Measurements from ENCODE around the gene PLXDC2. TPM values are rescaled to one million over a fixed set of nuclear protein-coding genes. Genes with fewer than 3 reads are reported as not detected.

The PLXDC2 gene
- total RNA-seq, 1 donor from 2014 or later: 7.5 TPM

- Histone ChIP-seq H3K36me3 (ENCODE audit: control insufficient read depth, insufficient read depth, low read length) (no peaks in the 10 kb centered on the region), H3K27me3 (ENCODE audit: control insufficient read depth, insufficient read depth, low read length) (no peaks in the 10 kb centered on the region), H3K4me3 (ENCODE audit: low read depth, low read length) (no peak overlapping the region)
- DNase-seq (ENCODE audit: low read depth): no peak
- no peak for TF ChIP-seq CTCF (IDR thresholded peaks at IDR 0.05; ENCODE audit: insufficient read depth, low read length, poor library complexity, severe bottlenecking)
Observed at GRCh38 chr10:20233423-20233822, 417.2 kb downstream of the PLXDC2 start.

DNA sequence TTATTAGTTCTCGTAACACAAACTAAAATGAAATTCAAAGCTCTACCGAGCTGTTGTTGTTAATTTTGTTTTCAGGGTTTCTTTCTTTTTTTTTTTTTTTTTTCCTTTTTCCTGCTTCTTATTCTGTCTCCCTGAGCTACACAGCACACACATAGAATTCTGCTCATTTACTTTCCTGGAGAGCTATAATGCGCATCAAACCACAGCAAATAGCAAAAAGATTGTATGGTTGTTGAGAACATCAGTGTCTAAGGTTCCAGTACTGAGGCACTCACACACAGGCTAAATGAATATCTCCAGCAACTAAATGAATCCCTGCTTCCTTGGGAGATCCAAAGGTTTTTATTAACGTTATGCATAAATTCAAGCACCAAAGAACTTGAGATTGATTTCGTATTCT, 418.3 kb downstream of the PLXDC2 start:
- H3K27me3 ChIP-seq (ENCODE audit: control insufficient read depth, insufficient read depth, low read length): no peaks in the 10 kb centered on the region
- no peaks in the 10 kb centered on the region for H3K36me3 ChIP-seq (ENCODE audit: control insufficient read depth, insufficient read depth, low read length)
- no peak for DNase-seq (ENCODE audit: low read depth)
- H3K4me3 ChIP-seq (ENCODE audit: low read depth, low read length): no peak overlapping the region
- no peak for TF ChIP-seq CTCF (IDR thresholded peaks at IDR 0.05; ENCODE audit: insufficient read depth, low read length, poor library complexity, severe bottlenecking)

- Histone ChIP-seq H3K4me3 (ENCODE audit: low read depth, low read length) (no peak overlapping the region), H3K36me3 (ENCODE audit: control insufficient read depth, insufficient read depth, low read length) (no peaks in the 10 kb centered on the region), H3K27me3 (ENCODE audit: control insufficient read depth, insufficient read depth, low read length) (no peaks in the 10 kb centered on the region)
- TF ChIP-seq CTCF (IDR thresholded peaks at IDR 0.05; ENCODE audit: insufficient read depth, low read length, poor library complexity, severe bottlenecking): no peak
- DNase-seq (ENCODE audit: low read depth): no peak
Observed at GRCh38 chr10:20237091-20237570, 420.9 kb downstream of the PLXDC2 start.

DNA sequence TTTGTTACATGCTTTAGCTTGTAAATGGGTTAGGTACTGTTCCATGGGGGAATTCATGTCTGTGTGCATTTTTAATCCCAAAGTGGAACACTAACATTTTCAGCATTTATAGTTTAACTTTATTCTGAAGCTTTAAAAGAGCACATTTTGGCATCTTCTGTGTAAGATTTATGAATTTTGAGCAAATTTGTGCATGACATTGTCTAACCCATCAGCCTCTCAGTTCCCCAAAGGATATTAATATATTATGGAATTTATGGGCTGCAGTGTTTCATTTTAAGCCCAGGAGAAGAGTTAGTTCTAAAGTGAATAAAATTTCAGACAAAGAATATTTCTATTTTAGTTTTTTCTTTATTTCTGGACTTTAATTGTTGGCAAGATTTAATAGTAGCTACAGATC, 421.4 kb downstream of the PLXDC2 start:
- TF ChIP-seq CTCF (IDR thresholded peaks at IDR 0.05; ENCODE audit: insufficient read depth, low read length, poor library complexity, severe bottlenecking): no peak
- Histone ChIP-seq H3K4me3 (ENCODE audit: low read depth, low read length) (no peak overlapping the region), H3K36me3 (ENCODE audit: control insufficient read depth, insufficient read depth, low read length) (no peaks in the 10 kb centered on the region), H3K27me3 (ENCODE audit: control insufficient read depth, insufficient read depth, low read length) (no peaks in the 10 kb centered on the region)
- DNase-seq (ENCODE audit: low read depth): no peak

GRCh38 chr10:20240643-20241042, 424.4 kb downstream of the PLXDC2 start:
- no peak for TF ChIP-seq CTCF (IDR thresholded peaks at IDR 0.05; ENCODE audit: insufficient read depth, low read length, poor library complexity, severe bottlenecking)
- no peaks in the 10 kb centered on the region for H3K36me3 ChIP-seq (ENCODE audit: control insufficient read depth, insufficient read depth, low read length)
- no peak overlapping the region for H3K4me3 ChIP-seq (ENCODE audit: low read depth, low read length)
- H3K27me3 ChIP-seq (ENCODE audit: control insufficient read depth, insufficient read depth, low read length): no peaks in the 10 kb centered on the region
- no peak for DNase-seq (ENCODE audit: low read depth)

GRCh38 chr10:20247454-20247853, 431.2 kb downstream of the PLXDC2 start:
- Histone ChIP-seq H3K27me3 (ENCODE audit: control insufficient read depth, insufficient read depth, low read length) (no peaks in the 10 kb centered on the region), H3K4me3 (ENCODE audit: low read depth, low read length) (no peak overlapping the region), H3K36me3 (ENCODE audit: control insufficient read depth, insufficient read depth, low read length) (no peaks in the 10 kb centered on the region)
- DNase-seq (ENCODE audit: low read depth): no peak
- TF ChIP-seq CTCF (IDR thresholded peaks at IDR 0.05; ENCODE audit: insufficient read depth, low read length, poor library complexity, severe bottlenecking): no peak
